ENCODE results near the gene MARK4.
"Not testable (repeated sequence)": the region's sequence is repeated elsewhere in the genome, so short reads cannot be mapped to it uniquely, and the experiment has no call there.

The MARK4 gene

DNA sequence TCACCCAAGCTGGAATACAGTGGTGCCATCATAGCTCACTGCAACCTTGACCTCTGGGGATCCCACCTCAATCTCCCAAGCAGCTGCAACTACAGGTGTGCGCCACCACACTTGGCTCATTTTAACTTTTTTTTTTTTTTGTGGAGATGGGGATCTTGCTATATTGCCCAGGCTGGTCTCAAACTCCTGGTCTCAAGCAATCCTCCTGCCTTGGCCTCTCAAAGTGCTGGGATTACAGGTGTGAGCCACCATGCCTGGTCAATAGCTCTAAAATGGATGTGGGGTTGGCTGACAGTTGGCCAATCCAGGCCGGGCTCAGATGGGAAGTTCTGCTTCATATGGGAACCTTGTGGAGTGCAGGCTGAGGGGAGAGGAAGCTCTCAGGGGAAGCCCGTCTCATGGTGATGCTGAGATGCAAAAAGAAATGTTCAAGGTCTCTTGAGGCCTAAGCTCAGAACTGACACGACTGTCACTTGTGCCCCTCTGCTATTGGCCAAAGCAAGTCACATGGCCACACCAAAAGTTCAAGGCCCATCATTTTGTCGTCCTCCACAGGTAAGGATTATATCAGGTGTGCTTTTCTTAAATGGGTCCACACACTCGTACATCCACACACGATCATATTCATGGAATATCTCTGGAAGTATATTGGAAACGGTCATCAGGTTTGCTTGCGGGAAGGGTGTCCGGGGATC lies 82.7 kb downstream of the MARK4 start (continued):
- TF ChIP-seq, protein P1, sequence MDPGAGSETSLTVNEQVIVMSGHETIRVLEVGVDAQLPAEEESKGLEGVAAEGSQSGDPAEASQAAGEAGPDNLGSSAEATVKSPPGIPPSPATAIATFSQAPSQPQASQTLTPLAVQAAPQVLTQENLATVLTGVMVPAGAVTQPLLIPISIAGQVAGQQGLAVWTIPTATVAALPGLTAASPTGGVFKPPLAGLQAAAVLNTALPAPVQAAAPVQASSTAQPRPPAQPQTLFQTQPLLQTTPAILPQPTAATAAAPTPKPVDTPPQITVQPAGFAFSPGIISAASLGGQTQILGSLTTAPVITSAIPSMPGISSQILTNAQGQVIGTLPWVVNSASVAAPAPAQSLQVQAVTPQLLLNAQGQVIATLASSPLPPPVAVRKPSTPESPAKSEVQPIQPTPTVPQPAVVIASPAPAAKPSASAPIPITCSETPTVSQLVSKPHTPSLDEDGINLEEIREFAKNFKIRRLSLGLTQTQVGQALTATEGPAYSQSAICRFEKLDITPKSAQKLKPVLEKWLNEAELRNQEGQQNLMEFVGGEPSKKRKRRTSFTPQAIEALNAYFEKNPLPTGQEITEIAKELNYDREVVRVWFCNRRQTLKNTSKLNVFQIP (CRISPR knock-in tag; IDR thresholded peaks at IDR 0.05; ENCODE audit: borderline replicate concordance, low read depth) = no peak
- no peak for TF ChIP-seq GLIS3 (CRISPR knock-in tag; IDR thresholded peaks at IDR 0.05)
- TF ChIP-seq, protein P2, sequence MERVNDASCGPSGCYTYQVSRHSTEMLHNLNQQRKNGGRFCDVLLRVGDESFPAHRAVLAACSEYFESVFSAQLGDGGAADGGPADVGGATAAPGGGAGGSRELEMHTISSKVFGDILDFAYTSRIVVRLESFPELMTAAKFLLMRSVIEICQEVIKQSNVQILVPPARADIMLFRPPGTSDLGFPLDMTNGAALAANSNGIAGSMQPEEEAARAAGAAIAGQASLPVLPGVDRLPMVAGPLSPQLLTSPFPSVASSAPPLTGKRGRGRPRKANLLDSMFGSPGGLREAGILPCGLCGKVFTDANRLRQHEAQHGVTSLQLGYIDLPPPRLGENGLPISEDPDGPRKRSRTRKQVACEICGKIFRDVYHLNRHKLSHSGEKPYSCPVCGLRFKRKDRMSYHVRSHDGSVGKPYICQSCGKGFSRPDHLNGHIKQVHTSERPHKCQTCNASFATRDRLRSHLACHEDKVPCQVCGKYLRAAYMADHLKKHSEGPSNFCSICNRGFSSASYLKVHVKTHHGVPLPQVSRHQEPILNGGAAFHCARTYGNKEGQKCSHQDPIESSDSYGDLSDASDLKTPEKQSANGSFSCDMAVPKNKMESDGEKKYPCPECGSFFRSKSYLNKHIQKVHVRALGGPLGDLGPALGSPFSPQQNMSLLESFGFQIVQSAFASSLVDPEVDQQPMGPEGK (CRISPR knock-in tag; IDR thresholded peaks at IDR 0.05; ENCODE audit: borderline replicate concordance) = no peak
- TF ChIP-seq TCF4 (CRISPR knock-in tag; IDR thresholded peaks at IDR 0.05; ENCODE audit: borderline replicate concordance) = no peak
- TF ChIP-seq TOX (CRISPR knock-in tag; IDR thresholded peaks at IDR 0.05; ENCODE audit: borderline replicate concordance) = no peak
- TF ChIP-seq ZNF70 (CRISPR knock-in tag; IDR thresholded peaks at IDR 0.05) = no peak
- TF ChIP-seq, protein P3, sequence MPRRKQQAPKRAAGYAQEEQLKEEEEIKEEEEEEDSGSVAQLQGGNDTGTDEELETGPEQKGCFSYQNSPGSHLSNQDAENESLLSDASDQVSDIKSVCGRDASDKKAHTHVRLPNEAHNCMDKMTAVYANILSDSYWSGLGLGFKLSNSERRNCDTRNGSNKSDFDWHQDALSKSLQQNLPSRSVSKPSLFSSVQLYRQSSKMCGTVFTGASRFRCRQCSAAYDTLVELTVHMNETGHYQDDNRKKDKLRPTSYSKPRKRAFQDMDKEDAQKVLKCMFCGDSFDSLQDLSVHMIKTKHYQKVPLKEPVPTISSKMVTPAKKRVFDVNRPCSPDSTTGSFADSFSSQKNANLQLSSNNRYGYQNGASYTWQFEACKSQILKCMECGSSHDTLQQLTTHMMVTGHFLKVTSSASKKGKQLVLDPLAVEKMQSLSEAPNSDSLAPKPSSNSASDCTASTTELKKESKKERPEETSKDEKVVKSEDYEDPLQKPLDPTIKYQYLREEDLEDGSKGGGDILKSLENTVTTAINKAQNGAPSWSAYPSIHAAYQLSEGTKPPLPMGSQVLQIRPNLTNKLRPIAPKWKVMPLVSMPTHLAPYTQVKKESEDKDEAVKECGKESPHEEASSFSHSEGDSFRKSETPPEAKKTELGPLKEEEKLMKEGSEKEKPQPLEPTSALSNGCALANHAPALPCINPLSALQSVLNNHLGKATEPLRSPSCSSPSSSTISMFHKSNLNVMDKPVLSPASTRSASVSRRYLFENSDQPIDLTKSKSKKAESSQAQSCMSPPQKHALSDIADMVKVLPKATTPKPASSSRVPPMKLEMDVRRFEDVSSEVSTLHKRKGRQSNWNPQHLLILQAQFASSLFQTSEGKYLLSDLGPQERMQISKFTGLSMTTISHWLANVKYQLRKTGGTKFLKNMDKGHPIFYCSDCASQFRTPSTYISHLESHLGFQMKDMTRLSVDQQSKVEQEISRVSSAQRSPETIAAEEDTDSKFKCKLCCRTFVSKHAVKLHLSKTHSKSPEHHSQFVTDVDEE (CRISPR knock-in tag; IDR thresholded peaks at IDR 0.05) = no peak
- TF ChIP-seq ESRRG (CRISPR knock-in tag; IDR thresholded peaks at IDR 0.05) = no peak
- TF ChIP-seq ZFP3 (CRISPR knock-in tag; IDR thresholded peaks at IDR 0.05) = no peak

DNA sequence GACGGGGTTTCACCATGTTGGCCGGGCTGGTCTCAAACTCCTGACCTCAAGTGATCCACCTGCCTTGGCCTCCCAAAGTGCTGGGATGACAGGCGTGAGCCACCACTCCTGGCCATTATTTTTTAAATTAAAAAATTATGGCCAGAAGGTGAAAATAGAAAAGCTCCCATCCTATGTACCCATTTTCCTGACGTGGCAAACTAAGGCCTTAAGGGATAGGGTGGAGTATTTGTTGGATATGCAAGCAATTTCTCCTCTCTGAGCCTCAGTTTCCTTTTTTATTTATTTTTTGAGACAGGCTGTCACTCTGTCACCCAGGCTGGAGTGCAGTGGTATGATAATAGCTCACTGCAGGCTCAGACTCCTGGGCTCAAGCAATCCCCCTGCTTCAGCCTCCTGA lies 83.8 kb downstream of the MARK4 start:
- not testable (repeated sequence) for ATAC-seq

DNA sequence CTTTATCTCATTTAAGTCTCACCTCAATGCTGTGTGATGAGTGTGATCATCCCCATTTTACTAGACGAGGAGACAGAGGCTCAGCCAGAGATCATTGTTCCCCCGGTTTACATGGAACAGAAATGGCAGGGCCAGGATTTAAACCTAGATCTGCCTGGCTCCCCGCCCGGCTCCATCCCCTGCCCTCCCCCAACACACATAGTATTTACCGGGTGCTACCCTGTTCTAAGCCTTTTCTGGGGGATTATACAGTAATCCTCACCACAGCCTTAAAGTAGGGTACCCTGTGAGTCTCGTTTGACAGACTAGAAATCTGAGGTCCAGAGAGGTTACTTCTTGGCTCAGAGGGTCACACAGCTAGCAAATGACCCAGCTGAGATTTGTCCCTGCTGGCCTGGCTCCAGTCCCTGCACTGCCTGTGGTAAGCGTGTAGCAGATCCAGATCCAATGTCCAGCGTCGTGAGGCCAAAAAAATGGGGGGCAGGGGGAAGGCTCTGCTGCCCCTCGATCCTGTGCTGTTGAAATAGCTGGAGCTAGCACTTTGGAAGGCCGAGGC lies 85.7 kb downstream of the MARK4 start:
- no peak for ATAC-seq

DNA sequence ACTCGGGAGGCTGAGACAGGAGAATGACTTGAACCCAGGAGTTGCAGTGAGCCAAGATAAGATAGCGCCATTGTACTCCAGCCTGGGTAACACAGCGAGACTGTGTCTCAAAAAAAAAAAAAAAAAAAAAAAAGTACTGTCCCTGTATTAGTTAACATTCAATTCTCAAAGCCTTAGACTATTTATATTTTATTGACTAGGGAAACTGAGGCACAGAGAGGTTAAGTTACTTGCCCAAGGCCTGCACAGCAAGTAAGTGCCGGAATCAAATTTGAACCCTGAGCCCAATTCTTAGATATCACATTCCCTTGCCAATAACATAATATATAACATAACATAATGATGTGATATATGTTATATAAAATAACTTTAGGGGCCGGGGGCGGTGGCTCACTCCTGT lies 88.6 kb downstream of the MARK4 start:
- ATAC-seq = no peak
- no peak for TF ChIP-seq ISL1 (CRISPR knock-in tag; IDR thresholded peaks at IDR 0.05)
- TF ChIP-seq TCF4 (CRISPR knock-in tag; IDR thresholded peaks at IDR 0.05; ENCODE audit: borderline replicate concordance) = no peak
- no peak for TF ChIP-seq OSR1 (CRISPR knock-in tag; IDR thresholded peaks at IDR 0.05)
- no peak for TF ChIP-seq ARNTL (CRISPR knock-in tag; IDR thresholded peaks at IDR 0.05; ENCODE audit: borderline replicate concordance, low read depth)
- TF ChIP-seq ZNF8 (CRISPR knock-in tag; IDR thresholded peaks at IDR 0.05) = no peak
- no peak for TF ChIP-seq ZFP30 (CRISPR knock-in tag; IDR thresholded peaks at IDR 0.05)
- TF ChIP-seq RARB (CRISPR knock-in tag; IDR thresholded peaks at IDR 0.05) = no peak
- TF ChIP-seq, protein P1 (CRISPR knock-in tag; IDR thresholded peaks at IDR 0.05; ENCODE audit: borderline replicate concordance, low read depth) = no peak
- TF ChIP-seq, protein P4, sequence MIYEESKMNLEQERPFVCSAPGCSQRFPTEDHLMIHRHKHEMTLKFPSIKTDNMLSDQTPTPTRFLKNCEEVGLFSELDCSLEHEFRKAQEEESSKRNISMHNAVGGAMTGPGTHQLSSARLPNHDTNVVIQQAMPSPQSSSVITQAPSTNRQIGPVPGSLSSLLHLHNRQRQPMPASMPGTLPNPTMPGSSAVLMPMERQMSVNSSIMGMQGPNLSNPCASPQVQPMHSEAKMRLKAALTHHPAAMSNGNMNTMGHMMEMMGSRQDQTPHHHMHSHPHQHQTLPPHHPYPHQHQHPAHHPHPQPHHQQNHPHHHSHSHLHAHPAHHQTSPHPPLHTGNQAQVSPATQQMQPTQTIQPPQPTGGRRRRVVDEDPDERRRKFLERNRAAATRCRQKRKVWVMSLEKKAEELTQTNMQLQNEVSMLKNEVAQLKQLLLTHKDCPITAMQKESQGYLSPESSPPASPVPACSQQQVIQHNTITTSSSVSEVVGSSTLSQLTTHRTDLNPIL (CRISPR knock-in tag; IDR thresholded peaks at IDR 0.05; ENCODE audit: low read depth) = no peak
- no peak for TF ChIP-seq ZFP3 (CRISPR knock-in tag; IDR thresholded peaks at IDR 0.05)
- no peak for TF ChIP-seq ZC3H10 (CRISPR knock-in tag; IDR thresholded peaks at IDR 0.05)
- no peak for TF ChIP-seq SNAI2 (CRISPR knock-in tag; IDR thresholded peaks at IDR 0.05)
- TF ChIP-seq ZNF70 (CRISPR knock-in tag; IDR thresholded peaks at IDR 0.05) = no peak
- no peak for TF ChIP-seq BACH2 (CRISPR knock-in tag; IDR thresholded peaks at IDR 0.05; ENCODE audit: borderline replicate concordance)

More for the DNA sequence above, 85.7 kb downstream of the MARK4 start:
- TF ChIP-seq SNAI2 (CRISPR knock-in tag; IDR thresholded peaks at IDR 0.05) (no peak), PPARA (CRISPR knock-in tag; IDR thresholded peaks at IDR 0.05; ENCODE audit: borderline replicate concordance) (no peak), ZNF70 (CRISPR knock-in tag; IDR thresholded peaks at IDR 0.05) (no peak), ZNF565 (CRISPR knock-in tag; conservative IDR thresholded peaks at IDR 0.05; ENCODE audit: low read depth) (no peak)
- TF ChIP-seq, protein P4 (CRISPR knock-in tag; IDR thresholded peaks at IDR 0.05; ENCODE audit: low read depth) = no peak
